GM12874 (cell line): ENCODE measurements around the gene SYPL1.
A peak's percentile ranks its signal among the peaks of the same experiment; 100 is the strongest.

Experiments used
- TF ChIP-seq, protein P1 (sequence below): IDR thresholded peaks from 2 replicates; pipeline ENCODE4 v1.5.1; 2011; ENCODE audit warnings: low read depth, mild to moderate bottlenecking, control low read depth, low read length, moderate library complexity; ENCODE audit not compliant: insufficient read depth

SYPL1 gene

DNA sequence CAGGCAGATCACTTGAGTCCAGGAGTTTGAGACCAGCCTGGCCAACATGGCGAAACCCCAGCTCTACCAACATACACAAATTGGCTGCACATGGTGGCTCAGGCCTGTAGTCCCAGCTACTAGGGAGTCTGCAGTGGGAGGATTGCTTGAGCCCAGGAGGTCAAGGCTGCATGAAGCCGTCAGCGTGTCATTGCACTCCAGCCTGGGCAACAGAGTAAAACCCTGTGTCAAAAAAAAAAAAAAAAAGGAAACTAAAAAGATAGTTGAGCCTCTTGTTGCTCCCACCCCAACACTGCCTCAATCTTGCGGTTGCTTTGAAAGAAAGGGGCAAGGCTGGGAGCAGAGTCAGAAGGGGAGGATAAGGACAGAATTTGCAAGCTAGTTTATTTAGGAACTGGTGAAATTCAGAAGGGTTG, 69.9 kb downstream of the SYPL1 start:
- TF ChIP-seq, protein P1, sequence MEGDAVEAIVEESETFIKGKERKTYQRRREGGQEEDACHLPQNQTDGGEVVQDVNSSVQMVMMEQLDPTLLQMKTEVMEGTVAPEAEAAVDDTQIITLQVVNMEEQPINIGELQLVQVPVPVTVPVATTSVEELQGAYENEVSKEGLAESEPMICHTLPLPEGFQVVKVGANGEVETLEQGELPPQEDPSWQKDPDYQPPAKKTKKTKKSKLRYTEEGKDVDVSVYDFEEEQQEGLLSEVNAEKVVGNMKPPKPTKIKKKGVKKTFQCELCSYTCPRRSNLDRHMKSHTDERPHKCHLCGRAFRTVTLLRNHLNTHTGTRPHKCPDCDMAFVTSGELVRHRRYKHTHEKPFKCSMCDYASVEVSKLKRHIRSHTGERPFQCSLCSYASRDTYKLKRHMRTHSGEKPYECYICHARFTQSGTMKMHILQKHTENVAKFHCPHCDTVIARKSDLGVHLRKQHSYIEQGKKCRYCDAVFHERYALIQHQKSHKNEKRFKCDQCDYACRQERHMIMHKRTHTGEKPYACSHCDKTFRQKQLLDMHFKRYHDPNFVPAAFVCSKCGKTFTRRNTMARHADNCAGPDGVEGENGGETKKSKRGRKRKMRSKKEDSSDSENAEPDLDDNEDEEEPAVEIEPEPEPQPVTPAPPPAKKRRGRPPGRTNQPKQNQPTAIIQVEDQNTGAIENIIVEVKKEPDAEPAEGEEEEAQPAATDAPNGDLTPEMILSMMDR = no peak

DNA sequence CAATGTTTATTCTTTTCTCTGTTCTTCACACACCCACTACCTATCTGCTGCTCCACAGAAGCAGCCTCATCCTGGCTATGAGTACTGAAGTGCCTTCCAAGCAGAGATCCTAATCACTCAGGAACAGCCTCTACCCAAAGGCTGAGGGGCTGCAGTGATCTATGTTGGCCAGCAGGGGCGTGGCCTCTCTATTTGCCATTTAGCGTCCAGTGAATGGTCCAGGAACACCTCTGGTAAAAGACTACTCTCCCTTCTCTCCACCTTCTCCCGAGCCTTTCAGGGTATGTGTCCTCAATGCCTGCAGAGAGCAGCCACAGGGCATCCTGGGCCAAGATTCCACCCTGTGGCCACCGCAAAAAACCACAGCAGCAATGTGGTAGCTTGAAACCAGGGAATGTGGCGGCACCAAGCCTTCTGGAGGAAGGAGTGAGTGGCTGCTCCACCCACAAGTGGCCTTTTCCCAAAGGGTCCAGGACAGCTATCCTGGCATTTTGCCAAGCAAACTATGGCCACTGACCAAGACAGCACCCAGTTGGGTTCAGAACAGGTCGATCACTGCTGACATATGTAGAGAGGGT, 70.9 kb downstream of the SYPL1 start:
- TF ChIP-seq, protein P1 = peak; percentile 90
